ENCODE measurements around the gene RAET1E.

DNA sequence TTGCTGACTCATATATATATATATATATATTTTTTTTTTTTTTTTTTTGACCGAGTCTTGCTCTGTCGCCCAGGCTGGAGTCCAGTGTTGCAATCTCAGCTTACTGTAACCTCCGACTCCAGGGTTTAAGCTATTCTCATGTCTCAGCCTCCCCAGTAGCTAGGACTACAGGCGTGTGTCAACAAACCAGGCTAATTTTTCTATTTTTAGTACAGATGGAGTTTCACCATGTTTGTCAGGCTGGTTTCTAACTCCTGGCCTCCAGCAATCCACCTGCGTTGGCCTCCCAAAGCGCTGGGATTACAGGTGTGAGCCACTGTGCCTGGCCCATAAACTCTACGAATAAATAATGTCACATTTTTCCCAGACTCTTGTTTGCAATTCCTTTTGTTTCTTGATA lies 38.5 kb downstream of the RAET1E start:
- TF ChIP-seq, protein P1, sequence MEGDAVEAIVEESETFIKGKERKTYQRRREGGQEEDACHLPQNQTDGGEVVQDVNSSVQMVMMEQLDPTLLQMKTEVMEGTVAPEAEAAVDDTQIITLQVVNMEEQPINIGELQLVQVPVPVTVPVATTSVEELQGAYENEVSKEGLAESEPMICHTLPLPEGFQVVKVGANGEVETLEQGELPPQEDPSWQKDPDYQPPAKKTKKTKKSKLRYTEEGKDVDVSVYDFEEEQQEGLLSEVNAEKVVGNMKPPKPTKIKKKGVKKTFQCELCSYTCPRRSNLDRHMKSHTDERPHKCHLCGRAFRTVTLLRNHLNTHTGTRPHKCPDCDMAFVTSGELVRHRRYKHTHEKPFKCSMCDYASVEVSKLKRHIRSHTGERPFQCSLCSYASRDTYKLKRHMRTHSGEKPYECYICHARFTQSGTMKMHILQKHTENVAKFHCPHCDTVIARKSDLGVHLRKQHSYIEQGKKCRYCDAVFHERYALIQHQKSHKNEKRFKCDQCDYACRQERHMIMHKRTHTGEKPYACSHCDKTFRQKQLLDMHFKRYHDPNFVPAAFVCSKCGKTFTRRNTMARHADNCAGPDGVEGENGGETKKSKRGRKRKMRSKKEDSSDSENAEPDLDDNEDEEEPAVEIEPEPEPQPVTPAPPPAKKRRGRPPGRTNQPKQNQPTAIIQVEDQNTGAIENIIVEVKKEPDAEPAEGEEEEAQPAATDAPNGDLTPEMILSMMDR (IDR thresholded peaks at IDR 0.05) = no peak
- TF ChIP-seq POLR2A (IDR thresholded peaks at IDR 0.05) = no peak
